ENCODE results near the gene CRYBG1.

CRYBG1 gene

DNA sequence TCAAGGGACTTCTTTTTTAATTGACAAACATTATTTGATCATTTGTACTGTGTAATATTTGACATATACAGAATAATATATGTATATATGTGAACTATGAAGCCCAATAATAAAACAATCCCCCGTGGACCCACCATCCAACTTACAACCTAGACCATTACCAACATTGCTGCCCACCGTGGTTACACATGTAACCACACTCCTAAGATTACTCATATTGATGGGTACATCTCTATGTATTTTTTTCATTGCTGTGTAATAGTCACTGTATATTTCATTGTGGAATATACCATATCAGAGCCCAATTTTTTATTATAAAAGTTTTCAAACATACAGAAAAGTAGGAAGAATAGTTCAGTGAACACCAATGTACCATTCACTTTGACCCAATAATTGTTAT is 174.5 kb downstream of the CRYBG1 start:
- no peak for DNase-seq (ENCODE audit: low read depth)
- H3K4me3 ChIP-seq (ENCODE audit: low read length), result no peak overlapping the region
- TF ChIP-seq, protein P1, sequence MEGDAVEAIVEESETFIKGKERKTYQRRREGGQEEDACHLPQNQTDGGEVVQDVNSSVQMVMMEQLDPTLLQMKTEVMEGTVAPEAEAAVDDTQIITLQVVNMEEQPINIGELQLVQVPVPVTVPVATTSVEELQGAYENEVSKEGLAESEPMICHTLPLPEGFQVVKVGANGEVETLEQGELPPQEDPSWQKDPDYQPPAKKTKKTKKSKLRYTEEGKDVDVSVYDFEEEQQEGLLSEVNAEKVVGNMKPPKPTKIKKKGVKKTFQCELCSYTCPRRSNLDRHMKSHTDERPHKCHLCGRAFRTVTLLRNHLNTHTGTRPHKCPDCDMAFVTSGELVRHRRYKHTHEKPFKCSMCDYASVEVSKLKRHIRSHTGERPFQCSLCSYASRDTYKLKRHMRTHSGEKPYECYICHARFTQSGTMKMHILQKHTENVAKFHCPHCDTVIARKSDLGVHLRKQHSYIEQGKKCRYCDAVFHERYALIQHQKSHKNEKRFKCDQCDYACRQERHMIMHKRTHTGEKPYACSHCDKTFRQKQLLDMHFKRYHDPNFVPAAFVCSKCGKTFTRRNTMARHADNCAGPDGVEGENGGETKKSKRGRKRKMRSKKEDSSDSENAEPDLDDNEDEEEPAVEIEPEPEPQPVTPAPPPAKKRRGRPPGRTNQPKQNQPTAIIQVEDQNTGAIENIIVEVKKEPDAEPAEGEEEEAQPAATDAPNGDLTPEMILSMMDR (conservative IDR thresholded peaks at IDR 0.05; ENCODE audit: low read length), result no peak

DNA sequence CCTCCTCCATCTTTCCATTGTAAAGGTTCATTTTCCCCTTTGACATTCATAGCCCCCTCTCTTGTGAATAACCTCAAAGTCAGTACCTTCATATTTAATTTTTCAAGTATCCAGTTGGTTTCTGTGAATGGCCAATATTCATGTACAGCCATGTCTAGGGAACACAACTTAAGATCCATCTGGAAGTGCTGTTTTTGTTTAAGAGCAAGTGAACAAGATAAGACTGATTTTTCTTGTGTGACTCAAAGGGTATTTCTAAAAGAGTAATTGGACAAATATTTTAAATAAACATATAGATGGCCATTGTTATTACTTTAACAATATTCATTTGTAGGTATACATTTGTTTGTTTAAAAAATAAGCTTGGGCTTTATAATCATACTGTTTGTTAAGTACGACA is 175.8 kb downstream of the CRYBG1 start:
- TF ChIP-seq, protein P1 (conservative IDR thresholded peaks at IDR 0.05; ENCODE audit: low read length), result no peak

GRCh38 chr6:106536851-106537250 is 176.3 kb downstream of the CRYBG1 start:
- no peak for DNase-seq (ENCODE audit: low read depth)
- TF ChIP-seq, protein P1 (conservative IDR thresholded peaks at IDR 0.05; ENCODE audit: low read length), result no peak
- no peak overlapping the region for H3K4me3 ChIP-seq (ENCODE audit: low read length)

More for the DNA sequence above, 175.8 kb downstream of the CRYBG1 start:
- no peak for DNase-seq (ENCODE audit: low read depth)
- no peak overlapping the region for H3K4me3 ChIP-seq (ENCODE audit: low read length)

DNA sequence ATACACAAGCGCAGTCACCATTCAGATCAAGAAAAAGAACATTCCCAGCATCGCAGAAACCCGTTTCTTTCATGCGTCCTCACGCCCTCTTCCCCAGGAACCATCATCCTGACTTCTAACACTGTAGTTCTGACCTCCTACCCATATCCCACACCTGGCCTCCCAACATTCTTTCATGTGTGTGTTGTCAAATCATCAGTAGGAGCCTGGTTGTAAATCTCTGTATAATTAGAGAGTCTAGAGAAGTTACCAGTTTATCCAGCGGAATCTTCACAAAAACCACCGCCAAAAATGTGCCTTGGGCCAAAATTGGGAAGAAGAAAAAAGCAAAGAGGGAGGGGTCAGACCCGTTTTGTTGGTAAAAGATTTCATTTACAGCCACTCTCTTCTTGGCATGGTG is 177.1 kb downstream of the CRYBG1 start:
- DNase-seq (ENCODE audit: low read depth), result no peak
- TF ChIP-seq, protein P1 (conservative IDR thresholded peaks at IDR 0.05; ENCODE audit: low read length), result no peak
- H3K4me3 ChIP-seq (ENCODE audit: low read length), result no peak overlapping the region

GRCh38 chr6:106538145-106538544 is 177.6 kb downstream of the CRYBG1 start:
- TF ChIP-seq, protein P1 (conservative IDR thresholded peaks at IDR 0.05; ENCODE audit: low read length), result no peak
- DNase-seq (ENCODE audit: low read depth), result no peak
- no peak overlapping the region for H3K4me3 ChIP-seq (ENCODE audit: low read length)

DNA sequence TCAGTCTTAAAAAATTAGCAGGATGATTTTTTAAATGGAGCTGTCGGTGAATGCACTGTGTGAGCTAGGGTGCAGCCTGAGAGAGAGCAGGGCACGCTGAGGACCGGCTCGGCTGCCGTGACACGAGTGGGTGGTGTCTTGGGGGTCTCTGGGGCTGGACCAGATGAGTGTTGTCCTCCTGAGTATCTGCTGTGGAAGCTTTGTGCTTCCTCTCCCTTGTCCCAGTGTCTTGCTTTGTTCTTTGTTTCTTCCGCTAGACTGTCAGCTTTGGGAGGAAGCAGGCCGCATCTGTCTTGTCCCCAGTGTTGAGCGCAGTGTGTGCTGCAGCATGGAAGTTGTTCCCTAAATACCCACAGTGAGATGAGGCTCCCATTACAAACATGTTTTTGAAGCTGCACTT is 179.4 kb downstream of the CRYBG1 start:
- TF ChIP-seq, protein P1 (conservative IDR thresholded peaks at IDR 0.05; ENCODE audit: low read length), result no peak
- H3K4me3 ChIP-seq (ENCODE audit: low read length), result no peak overlapping the region
- DNase-seq (ENCODE audit: low read depth), result no peak

- DNase-seq (ENCODE audit: low read depth), result no peak
- no peak overlapping the region for H3K4me3 ChIP-seq (ENCODE audit: low read length)
- TF ChIP-seq, protein P1 (conservative IDR thresholded peaks at IDR 0.05; ENCODE audit: low read length), result no peak
Observed at GRCh38 chr6:106540432-106540831, 179.9 kb downstream of the CRYBG1 start.
